ENCODE data around the gene ERFE. TPM values are rescaled to one million over a fixed set of nuclear protein-coding genes. Genes with fewer than 3 reads are reported as not detected.

ERFE gene
- total RNA-seq, 1 donor from 2014 or later: 3.8 TPM

DNA sequence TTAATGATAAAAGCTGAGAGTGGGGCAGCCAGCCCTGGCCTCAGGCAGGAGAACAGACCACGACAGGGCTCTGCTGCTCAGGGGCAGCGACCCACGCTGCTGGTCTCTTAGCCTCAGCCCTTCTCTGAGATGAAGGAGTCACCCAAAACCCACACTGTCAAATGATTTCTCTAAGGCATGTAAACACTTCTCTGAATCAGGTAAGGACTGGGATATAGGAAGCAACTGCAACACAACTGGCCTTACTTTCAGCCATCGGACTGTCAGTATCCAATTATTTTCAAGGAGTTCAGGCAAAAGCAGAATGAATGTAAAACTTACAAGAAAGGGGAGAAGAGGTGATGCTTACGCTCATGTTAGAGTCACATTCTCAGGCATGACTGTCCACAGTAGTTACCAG is 21.8 kb downstream of the ERFE start:
- Mint-ChIP-seq H3K36me3 (peaks cover 41% of the 10 kb centered on the region), H3K9me3 (no peaks in the 10 kb centered on the region), H3K4me3 (no peak overlapping the region), H3K27me3 (no peaks in the 10 kb centered on the region), H3K27ac (no peak overlapping the region), H3K4me1 (ENCODE audit: unreplicated experiment) (no peaks in the 10 kb centered on the region)
- DNase-seq (ENCODE audit: extremely low spot score, unreplicated experiment): no peak
- TF ChIP-seq, protein P1, sequence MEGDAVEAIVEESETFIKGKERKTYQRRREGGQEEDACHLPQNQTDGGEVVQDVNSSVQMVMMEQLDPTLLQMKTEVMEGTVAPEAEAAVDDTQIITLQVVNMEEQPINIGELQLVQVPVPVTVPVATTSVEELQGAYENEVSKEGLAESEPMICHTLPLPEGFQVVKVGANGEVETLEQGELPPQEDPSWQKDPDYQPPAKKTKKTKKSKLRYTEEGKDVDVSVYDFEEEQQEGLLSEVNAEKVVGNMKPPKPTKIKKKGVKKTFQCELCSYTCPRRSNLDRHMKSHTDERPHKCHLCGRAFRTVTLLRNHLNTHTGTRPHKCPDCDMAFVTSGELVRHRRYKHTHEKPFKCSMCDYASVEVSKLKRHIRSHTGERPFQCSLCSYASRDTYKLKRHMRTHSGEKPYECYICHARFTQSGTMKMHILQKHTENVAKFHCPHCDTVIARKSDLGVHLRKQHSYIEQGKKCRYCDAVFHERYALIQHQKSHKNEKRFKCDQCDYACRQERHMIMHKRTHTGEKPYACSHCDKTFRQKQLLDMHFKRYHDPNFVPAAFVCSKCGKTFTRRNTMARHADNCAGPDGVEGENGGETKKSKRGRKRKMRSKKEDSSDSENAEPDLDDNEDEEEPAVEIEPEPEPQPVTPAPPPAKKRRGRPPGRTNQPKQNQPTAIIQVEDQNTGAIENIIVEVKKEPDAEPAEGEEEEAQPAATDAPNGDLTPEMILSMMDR (conservative IDR thresholded peaks at IDR 0.05): no peak

DNA sequence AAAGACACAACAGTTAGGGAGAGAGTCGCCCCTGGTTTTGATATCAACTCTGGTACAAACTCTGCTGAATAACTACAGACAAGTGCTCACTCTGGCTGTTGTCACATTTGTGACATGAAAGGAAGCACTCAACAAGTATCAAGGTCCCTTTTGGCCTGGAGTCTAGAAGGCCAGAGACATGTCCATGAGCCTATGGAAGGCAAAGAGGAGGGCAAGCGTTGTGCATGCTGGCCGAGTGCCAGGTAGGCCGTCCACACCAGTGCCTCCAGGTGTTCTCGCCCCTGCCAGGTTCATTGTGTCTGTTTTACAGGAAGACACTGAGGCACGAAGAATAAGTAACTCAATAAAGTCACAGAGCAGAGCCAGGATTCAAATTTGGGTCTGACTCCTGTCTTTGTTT is 23.6 kb downstream of the ERFE start:
- TF ChIP-seq, protein P1 (conservative IDR thresholded peaks at IDR 0.05): no peak
- Mint-ChIP-seq H3K27ac (no peak overlapping the region), H3K9me3 (no peaks in the 10 kb centered on the region), H3K4me3 (no peak overlapping the region), H3K27me3 (no peaks in the 10 kb centered on the region), H3K4me1 (ENCODE audit: unreplicated experiment) (no peaks in the 10 kb centered on the region), H3K36me3 (peaks cover 38% of the 10 kb centered on the region)
- DNase-seq (ENCODE audit: extremely low spot score, unreplicated experiment): no peak

DNA sequence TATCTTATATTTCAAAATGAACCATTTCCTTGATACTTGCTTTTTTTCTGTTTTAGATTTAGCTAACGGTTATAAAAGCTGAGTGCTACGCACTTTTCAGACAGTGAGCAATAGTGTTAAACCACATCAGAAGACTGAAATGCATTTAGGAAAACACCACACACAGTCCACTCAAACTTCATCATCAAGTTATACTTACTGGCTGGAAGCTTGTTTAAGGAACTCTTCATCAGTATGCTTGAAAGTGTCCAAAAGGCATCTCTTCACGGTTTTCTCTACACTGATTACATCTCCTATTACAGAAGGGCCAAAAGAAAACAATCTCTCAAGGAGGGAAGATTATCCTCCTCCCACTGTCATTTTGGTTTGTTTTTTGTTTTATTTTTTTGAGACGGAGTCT is 25.1 kb downstream of the ERFE start:
- TF ChIP-seq, protein P1 (conservative IDR thresholded peaks at IDR 0.05): no peak
- no peak overlapping the region for H3K4me3 Mint-ChIP-seq
- DNase-seq (ENCODE audit: extremely low spot score, unreplicated experiment): no peak
- H3K27ac Mint-ChIP-seq: no peak overlapping the region
- no peaks in the 10 kb centered on the region for H3K9me3 Mint-ChIP-seq
- no peaks in the 10 kb centered on the region for H3K4me1 Mint-ChIP-seq (ENCODE audit: unreplicated experiment)
- H3K27me3 Mint-ChIP-seq: no peaks in the 10 kb centered on the region
- peaks cover 47% of the 10 kb centered on the region for H3K36me3 Mint-ChIP-seq

DNA sequence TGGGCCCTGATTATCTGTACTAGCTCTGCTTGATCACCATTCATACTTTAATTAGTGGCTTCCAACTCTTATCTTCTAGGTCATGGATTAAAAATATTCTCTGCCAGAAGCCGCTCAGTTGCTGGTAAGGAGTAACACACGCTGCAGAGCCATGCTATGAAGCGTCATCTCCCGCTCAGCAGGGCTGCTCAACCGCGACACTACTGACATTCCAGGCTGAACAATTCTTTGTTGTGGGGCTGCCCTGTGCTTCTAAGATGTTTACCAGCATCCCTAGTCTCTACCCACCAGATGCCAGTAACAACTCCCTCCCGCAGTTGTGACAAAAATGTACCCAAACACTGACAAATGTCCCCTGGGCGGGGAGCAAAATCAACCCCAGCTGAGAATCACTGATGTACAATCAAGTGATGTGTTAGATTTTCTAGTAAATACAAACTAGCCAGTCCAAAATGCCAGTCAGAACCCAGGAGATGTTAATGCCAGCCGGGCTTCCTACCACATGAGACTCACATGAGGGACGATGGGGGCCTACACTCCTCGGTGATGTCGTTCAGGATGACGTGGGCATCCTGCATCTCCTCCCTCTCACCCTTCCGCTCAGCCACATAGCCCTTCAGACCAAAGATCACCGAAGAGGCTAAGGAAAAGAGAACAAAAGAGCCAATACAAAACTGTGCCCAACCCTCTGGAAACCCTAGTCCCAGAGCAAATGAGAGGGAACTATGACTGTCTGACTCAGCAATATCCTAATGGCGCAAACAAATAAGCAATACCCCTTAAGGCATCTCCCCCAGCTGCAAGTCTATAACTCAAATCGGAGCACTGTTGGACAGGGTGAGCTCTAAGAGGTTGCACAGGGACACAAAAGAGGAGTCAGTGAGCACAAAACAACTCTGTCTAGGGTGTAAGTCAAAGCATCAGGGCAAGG is 29.1 kb downstream of the ERFE start:
- Mint-ChIP-seq H3K27me3 (no peaks in the 10 kb centered on the region), H3K4me1 (ENCODE audit: unreplicated experiment) (no peaks in the 10 kb centered on the region), H3K4me3 (no peak overlapping the region), H3K36me3 (peaks cover 45% of the 10 kb centered on the region), H3K27ac (peak overlapping the region; percentile 7), H3K9me3 (no peaks in the 10 kb centered on the region)
- TF ChIP-seq, protein P1 (conservative IDR thresholded peaks at IDR 0.05): no peak
- DNase-seq (ENCODE audit: extremely low spot score, unreplicated experiment): no peak

DNA sequence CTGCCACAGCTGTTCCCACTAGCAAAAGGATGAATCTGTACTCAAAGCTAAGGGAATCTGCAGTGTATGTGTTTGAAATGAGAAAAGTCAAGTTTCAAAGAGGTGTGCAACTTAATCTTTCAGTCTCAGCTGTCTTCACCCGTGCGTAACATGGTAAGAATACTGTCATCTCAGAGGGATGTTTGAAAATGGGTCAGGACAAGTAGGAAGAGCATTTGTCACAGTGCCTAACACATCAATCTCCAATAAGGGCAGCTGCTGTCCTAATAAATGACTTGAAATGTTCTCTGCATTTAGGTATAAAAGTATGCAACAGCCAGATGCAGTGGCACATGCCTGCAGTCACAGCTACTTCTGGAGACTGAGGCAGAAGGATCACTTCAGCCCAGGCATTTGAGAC is 31.7 kb downstream of the ERFE start:
- TF ChIP-seq, protein P1 (conservative IDR thresholded peaks at IDR 0.05): no peak
- Mint-ChIP-seq H3K4me1 (ENCODE audit: unreplicated experiment) (no peaks in the 10 kb centered on the region), H3K9me3 (no peaks in the 10 kb centered on the region), H3K27ac (no peak overlapping the region), H3K27me3 (no peaks in the 10 kb centered on the region), H3K36me3 (peaks cover 33% of the 10 kb centered on the region), H3K4me3 (no peak overlapping the region)
- DNase-seq (ENCODE audit: extremely low spot score, unreplicated experiment): no peak

Data from type B pancreatic cell (in vitro differentiated cells).